Ramos (cell line): Measurements from ENCODE around the gene PGA4.
"Not testable (repeated sequence)": the region's sequence is repeated elsewhere in the genome, so short reads cannot be mapped to it uniquely, and the experiment has no call there.

ENCODE experiments used
- in situ Hi-C: fragments of 300-500 bp; cut with MboI; formaldehyde crosslinking; loops from one replicate; pipeline ENCODE4 v1.14.3; 2022; ENCODE audit warnings: low sequenced_read_pairs; ENCODE audit not compliant: unreplicated experiment

PGA4 gene

GRCh38 chr11:61222047-61222446 is at the start of gene PGA4:
Gene PGA4, plus strand, starts transcription at chr11:61222347. Its CDS starts 54 bp downstream, at chr11:61222401.
- in situ Hi-C loops = not testable (repeated sequence)

- in situ Hi-C loops = no loop called here
These were observed 49.8 kb upstream of the PGA4 start for GRCh38 chr11:61172356-61172755.

GRCh38 chr11:61172888-61173287 is 49.3 kb upstream of the PGA4 start:
- in situ Hi-C loops = no loop called here

- in situ Hi-C loops = no loop called here
These were observed 48.7 kb upstream of the PGA4 start for GRCh38 chr11:61173456-61173855.

GRCh38 chr11:61174273-61174672 is 47.9 kb upstream of the PGA4 start:
- in situ Hi-C loops = no loop called here

GRCh38 chr11:61174949-61175348 is 47.2 kb upstream of the PGA4 start:
- in situ Hi-C loops = no loop called here

GRCh38 chr11:61176446-61176845 is 45.7 kb upstream of the PGA4 start:
- in situ Hi-C loops = no loop called here

- in situ Hi-C loops = not testable (repeated sequence)
These were observed 41.9 kb upstream of the PGA4 start for GRCh38 chr11:61180205-61180604.

- in situ Hi-C loops = no loop called here
These were observed 40.7 kb upstream of the PGA4 start for GRCh38 chr11:61181489-61181888.

- in situ Hi-C loops = no loop called here
These were observed 38.5 kb upstream of the PGA4 start for GRCh38 chr11:61183645-61184044.

- in situ Hi-C loops = no loop called here
These were observed 35.6 kb upstream of the PGA4 start for GRCh38 chr11:61186504-61186903.

- in situ Hi-C loops = no loop called here
These were observed 34.5 kb upstream of the PGA4 start for GRCh38 chr11:61187505-61188130.

GRCh38 chr11:61189933-61190332 is 32.2 kb upstream of the PGA4 start:
- in situ Hi-C loops = no loop called here

GRCh38 chr11:61193596-61193995 is 28.6 kb upstream of the PGA4 start:
- in situ Hi-C loops = no loop called here

GRCh38 chr11:61194169-61194671 is 27.9 kb upstream of the PGA4 start:
- in situ Hi-C loops = no loop called here

GRCh38 chr11:61194981-61195695 is 27.0 kb upstream of the PGA4 start:
- in situ Hi-C loops = no loop called here

- in situ Hi-C loops = no loop called here
These were observed 26.4 kb upstream of the PGA4 start for GRCh38 chr11:61195719-61196118.

- in situ Hi-C loops = no loop called here
These were observed 23.8 kb upstream of the PGA4 start for GRCh38 chr11:61198361-61198760.

- in situ Hi-C loops = no loop called here
These were observed 23.1 kb upstream of the PGA4 start for GRCh38 chr11:61198948-61199523.

GRCh38 chr11:61201476-61201875 is 20.7 kb upstream of the PGA4 start:
- in situ Hi-C loops = no loop called here

GRCh38 chr11:61202950-61203746 is 19.0 kb upstream of the PGA4 start, which contains the start of gene PGA3:
Gene PGA3, plus strand, starts transcription at chr11:61203515. Its CDS starts 50 bp downstream, at chr11:61203565.
- in situ Hi-C loops = not testable (repeated sequence)
